Eye (tissue), 1 donor: ENCODE results near the gene DPP4.
A peak's percentile ranks its signal among the peaks of the same experiment; 100 is the strongest.

Source experiments
- DNase-seq: peaks from one replicate; pipeline ENCODE4 v3.0.0-alpha.2; 2015

DPP4 gene

GRCh38 chr2:162014751-162015150 lies 59.3 kb downstream of the DPP4 start:
- DNase-seq = no peak

- no peak for DNase-seq
These were observed 60.2 kb downstream of the DPP4 start for GRCh38 chr2:162013514-162014475.

- no peak for DNase-seq
These were observed 61.4 kb downstream of the DPP4 start for GRCh38 chr2:162012565-162013058.

- no peak for DNase-seq
These were observed 62.1 kb downstream of the DPP4 start for GRCh38 chr2:162011706-162012564.

- no peak for DNase-seq
These were observed 64.5 kb downstream of the DPP4 start for GRCh38 chr2:162009543-162009942.

GRCh38 chr2:162007447-162008040 lies 66.5 kb downstream of the DPP4 start:
- DNase-seq = peak; percentile 26

GRCh38 chr2:162006337-162006736 lies 67.7 kb downstream of the DPP4 start:
- no peak for DNase-seq

GRCh38 chr2:162004031-162004430 lies 70.0 kb downstream of the DPP4 start:
- DNase-seq = no peak

- DNase-seq = no peak
These were observed 71.3 kb downstream of the DPP4 start for GRCh38 chr2:162002623-162003235.

GRCh38 chr2:162000431-162000830 lies 73.6 kb downstream of the DPP4 start:
- DNase-seq = no peak

- no peak for DNase-seq
These were observed 74.7 kb downstream of the DPP4 start for GRCh38 chr2:161999321-161999720.

GRCh38 chr2:161998857-161999256 lies 75.2 kb downstream of the DPP4 start:
- DNase-seq = no peak

GRCh38 chr2:161997916-161998471 lies 76.0 kb downstream of the DPP4 start:
- DNase-seq = no peak

GRCh38 chr2:161995553-161996016 lies 78.4 kb downstream of the DPP4 start:
- no peak for DNase-seq

GRCh38 chr2:161994761-161995520 lies 79.1 kb downstream of the DPP4 start:
- DNase-seq = no peak

GRCh38 chr2:161992531-161992930 lies 81.5 kb downstream of the DPP4 start:
- DNase-seq = no peak

- no peak for DNase-seq
These were observed 82.0 kb downstream of the DPP4 start for GRCh38 chr2:161991991-161992390.

- DNase-seq = no peak
These were observed 83.3 kb downstream of the DPP4 start for GRCh38 chr2:161990741-161991140.

- no peak for DNase-seq
These were observed 84.0 kb downstream of the DPP4 start for GRCh38 chr2:161990036-161990435.

GRCh38 chr2:161988589-161988988 lies 85.4 kb downstream of the DPP4 start:
- no peak for DNase-seq

GRCh38 chr2:161987311-161987710 lies 86.7 kb downstream of the DPP4 start:
- no peak for DNase-seq
